GM21526 (cell line): ENCODE results near the gene B3GNT9.
"Not testable (repeated sequence)": the region's sequence is repeated elsewhere in the genome, so short reads cannot be mapped to it uniquely, and the experiment has no call there.

Experiments
- ATAC-seq: cut with Tn5 transposase; IDR thresholded peaks from one replicate; pipeline ENCODE4 v1.9.1; 2021; ENCODE audit warnings: moderate library complexity; ENCODE audit not compliant: unreplicated experiment, low FRiP score

B3GNT9 gene

GRCh38 chr16:67154578-67155294, 3.9 kb upstream of the B3GNT9 start:
- ATAC-seq = no peak

- ATAC-seq = no peak
Observed at GRCh38 chr16:67151431-67152097, 766 bp upstream of the B3GNT9 start.

DNA sequence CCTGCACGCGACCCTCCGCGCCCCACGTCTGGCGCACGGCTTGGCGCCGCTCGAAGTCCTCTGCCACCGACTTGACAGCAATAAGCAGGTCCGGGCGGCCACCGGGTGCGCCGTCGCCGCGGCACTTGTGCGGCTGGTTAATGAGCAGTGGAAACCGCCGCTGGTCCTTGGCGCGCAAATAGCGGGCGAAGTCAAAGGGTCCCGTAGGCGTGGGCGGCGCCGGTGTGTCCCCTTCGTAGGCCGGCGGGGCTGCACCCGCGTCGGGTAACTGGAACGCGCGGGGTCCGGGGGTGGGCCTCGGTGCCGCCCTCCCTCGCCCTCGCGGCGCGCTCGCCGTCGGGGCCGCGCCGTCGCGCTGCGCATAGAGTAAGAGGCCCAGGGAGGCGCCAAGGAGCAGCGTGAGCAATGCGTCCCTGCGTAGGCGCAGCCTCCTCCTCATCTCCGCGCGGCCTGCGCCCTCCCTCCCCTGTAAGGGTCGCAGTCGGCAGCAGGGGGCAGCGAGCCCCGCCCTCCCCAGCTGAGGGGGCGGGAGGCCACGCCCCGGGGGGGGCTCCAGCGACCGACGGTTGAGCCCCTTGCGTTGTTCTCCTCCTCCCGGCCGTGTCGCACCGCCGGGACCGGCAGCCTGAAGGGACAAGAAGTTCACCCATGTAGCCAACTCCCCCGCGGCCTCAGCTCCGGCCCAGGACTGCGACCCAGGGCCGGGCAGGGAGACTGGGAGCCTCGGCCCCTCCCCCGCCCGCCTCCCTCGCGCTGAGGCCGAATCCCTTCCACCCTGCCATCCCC, 558 bp downstream of the B3GNT9 start:
- ATAC-seq = no peak

GRCh38 chr16:67149276-67150046, 1.3 kb downstream of the B3GNT9 start:
- ATAC-seq = no peak

DNA sequence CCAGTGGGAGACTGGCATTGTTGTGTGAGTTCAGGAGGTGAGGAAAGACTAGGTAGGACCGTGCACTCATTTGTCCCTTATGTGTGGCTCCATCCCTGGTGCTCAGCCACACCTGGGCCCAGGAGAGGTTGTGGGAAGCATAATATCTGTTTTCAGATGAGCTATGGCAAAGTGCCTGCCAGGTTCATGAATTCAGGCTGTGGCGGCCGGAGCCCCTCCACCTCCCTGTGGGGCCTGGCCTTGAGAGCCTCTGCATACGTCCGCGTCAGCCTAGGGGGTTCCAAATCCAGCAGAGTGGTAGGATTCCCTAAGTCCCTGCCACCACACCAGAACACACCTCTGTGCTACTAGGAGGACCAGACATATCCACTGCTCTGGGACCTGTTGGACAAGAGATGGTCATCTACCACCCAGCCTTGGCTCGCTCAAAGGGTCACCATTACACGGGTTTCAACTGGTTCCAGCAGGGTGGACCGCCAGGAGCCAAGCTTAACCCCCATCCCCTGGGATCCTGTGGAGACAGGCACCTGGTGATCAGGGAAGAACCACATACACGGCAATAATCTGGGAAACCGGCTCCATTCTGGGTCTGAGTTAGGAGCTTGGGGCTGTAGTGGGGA, 2.0 kb downstream of the B3GNT9 start:
- ATAC-seq = no peak

DNA sequence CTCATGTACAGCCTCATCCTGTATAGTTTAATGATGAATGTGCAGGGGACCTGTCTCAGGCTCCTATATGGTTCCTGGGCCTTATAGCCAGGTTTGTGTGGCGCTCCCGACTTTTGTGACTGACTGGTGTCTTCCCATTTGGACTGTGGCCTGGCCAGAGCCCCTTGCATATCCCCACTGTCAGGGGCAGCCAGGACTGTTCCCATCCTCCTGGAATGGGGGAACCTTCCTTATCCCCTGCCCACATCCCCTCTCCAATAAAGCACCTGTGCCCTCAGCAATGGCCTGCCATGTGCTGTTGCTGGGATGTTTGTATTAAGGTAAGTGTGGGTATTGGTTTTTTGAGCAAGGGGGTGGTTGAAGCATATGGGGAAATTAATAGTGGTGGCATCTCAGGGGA, 2.6 kb downstream of the B3GNT9 start:
- ATAC-seq = no peak

DNA sequence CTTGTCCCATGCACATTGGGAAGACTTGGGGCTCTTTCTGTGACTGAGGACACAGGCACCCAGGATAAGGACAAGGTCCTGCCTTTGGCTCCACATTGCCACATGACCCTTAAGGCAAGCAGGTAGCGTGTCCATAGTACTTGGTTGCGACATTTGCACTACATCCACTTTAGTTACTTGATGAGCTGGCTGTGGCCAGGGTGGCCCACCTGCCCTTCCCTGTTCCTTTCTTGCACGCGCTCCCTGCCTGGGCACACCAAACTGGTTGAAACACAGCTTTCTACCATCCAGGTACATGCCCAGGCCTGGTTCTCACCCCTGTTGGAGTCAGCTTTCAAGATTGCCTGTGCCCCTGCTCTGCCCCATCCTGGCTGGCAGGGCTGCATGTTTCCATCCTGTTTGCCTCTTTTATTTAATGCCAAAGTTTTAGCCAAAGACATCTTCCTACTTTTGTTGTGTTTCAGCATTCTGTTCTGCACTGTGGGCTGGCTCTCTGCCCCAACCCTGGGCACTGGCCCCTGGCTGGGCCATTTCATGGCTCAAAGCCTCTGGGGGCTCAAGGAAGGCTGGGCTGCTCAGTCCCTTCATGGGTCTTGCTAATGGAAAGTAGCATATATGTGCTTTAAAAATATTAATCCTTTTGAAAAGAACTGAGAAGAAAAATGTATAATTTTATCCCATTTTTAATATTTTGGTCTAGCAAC, 3.2 kb downstream of the B3GNT9 start:
- ATAC-seq = no peak

DNA sequence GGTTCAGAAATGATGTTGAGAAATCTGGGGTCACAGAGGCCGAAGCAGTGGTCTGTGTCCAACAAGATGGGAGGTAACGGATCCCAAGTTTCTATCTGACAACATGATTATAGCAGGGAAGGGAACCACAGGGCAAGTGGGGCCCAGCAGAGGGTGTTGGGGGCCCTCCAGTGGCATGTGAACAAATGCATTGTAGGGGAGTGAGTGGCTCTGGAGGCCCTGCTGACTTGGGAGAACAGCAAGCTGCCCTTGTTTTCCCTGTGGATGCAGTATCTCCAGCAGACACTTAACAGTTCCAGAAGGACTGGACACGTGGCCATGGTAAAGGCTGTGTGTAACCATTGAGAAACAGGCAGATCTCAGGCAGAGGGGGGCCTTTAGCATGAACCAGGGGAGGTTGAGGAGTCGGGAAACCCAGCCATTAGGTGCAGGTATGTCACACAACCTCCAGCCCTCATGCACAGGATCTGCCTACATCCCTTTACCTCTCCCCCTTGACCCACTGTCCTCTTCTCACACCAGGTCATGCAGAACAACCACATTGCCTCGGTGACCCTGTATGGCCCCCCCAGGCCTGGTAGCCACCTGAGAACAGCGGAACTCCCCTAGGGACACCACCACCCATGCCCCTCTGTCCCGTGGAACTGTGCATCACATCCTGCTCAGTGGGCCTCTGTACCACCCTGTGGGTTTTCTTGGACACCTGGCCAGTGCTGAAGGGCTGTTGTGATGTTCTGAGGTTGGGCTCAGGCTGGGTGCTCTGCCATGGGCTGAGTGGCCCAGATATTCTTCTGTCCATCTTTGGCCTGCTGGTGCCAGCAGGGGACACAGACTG, 4.1 kb downstream of the B3GNT9 start:
- no peak for ATAC-seq

DNA sequence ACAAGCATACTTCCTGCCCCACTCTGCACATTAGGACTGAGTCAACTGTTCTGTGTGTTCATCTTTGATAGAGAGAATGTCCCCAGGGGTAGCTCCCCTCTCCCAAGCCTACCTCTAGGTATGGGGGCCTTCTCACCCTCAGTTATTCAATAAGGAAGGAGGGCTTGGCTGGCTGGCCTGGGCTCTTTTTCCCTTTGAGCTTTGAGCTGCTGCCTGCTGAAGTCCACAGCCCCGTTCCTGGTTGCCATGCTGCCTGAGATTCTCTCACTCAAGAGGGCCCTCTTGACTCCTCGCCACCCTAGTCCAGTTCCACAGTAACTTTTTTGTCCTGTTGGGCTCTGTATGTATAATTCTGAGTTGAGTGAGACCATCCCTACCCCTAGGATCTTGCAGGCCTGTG, 5.1 kb downstream of the B3GNT9 start:
- no peak for ATAC-seq

- no peak for ATAC-seq
Observed at GRCh38 chr16:67144943-67145342, 5.9 kb downstream of the B3GNT9 start.

GRCh38 chr16:67142342-67142741, 8.5 kb downstream of the B3GNT9 start:
- no peak for ATAC-seq

- no peak for ATAC-seq
Observed at GRCh38 chr16:67141391-67141790, 9.4 kb downstream of the B3GNT9 start.

- ATAC-seq = no peak
Observed at GRCh38 chr16:67137605-67138004, 13.2 kb downstream of the B3GNT9 start.

- ATAC-seq = no peak
Observed at GRCh38 chr16:67129422-67129821, 21.4 kb downstream of the B3GNT9 start.

DNA sequence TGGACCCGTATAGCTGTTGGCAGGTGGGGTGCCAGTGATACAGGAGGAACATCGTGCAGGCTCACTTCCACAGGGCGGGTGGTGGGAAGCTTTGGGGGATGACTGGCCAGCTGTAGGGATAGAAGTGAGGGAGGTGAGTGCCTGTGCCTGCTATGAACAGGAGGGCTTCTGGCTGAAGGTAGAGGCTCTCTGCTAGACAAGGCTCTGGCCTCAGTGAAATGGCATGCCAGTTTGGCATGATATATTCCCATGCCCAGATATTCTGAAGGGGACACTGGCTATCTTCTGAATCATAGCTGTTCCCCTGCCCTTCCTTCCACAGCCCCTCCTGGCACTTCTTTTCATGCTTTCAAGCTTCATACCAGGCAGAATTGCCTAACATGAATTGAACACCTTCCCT, 21.9 kb downstream of the B3GNT9 start:
- ATAC-seq = no peak

GRCh38 chr16:67128417-67128816, 22.4 kb downstream of the B3GNT9 start:
- no peak for ATAC-seq

- not testable (repeated sequence) for ATAC-seq
Observed at GRCh38 chr16:67122799-67123198, 28.0 kb downstream of the B3GNT9 start.

DNA sequence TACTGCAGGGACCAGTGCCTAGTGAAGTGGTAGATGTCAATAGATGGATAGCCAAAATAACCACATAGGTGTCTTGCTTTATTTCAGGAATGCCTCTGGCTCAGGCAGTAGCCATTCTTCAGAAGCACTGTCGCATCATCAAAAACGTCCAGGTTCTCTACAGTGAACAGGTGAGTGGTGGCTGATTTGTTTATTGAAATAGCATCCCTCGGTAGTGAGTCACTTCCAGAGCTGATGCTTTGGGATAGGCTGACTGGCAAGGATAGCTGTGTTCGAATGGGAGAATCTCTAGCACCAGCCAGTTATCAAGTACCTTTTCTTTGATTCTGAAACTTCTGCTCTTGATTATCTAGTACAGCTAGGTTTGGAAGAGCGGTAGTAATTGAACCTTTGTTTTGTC, 30.8 kb downstream of the B3GNT9 start:
- no peak for ATAC-seq

DNA sequence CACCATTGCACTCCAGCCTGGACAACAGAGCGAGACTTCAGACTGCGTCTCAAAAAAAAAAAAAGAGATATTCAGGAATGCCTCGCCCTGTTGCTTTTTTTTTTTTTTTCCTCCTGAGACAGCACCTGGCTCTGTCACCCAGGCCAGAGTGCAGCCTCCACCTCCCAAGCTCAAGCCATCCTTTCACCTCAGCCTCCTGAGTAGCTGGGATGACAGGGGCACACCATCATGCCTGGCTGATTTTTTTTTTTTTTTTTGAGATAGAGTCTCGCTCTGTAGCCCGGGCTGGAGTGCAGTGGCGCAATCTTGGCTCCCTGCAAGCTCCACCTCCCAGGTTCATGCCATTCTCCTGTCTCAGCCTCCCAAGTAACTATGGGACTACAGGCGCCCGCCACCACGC, 33.1 kb downstream of the B3GNT9 start:
- ATAC-seq = no peak
